NCI-H526 treated with DMSO at 0.1 percent for 48 hours (cell line): ENCODE measurements around the gene NTM.

Experiments
- DNase-seq: peaks from one replicate; lab custom pipeline; 2025; lab: John Stamatoyannopoulos, UW

The NTM gene

GRCh38 chr11:131644204-131644795 is 273.9 kb downstream of the NTM start:
- no peak for DNase-seq

- DNase-seq, result no peak
These were observed 274.8 kb downstream of the NTM start for GRCh38 chr11:131645237-131645636.

DNA sequence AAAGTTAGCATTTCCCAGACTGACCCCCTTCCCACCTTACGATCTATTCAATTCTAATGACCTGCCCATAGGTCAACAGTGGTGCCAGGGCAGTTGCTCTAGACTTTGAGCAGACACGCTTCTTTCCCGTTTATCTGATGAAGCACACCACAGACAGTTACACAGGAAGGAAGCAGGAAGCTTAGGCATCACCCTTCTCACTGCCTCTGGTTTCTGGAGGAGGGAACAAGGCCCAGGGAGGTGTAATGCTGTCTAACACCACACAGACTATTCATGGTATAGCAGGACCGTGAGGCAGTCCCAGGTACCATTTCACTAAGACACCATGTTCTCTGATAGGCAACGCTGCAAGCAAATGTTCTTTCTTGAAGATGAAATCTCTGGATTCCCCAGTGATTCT is 279.4 kb downstream of the NTM start:
- DNase-seq, result no peak

- DNase-seq, result no peak
These were observed 281.8 kb downstream of the NTM start for GRCh38 chr11:131652231-131652630.

DNA sequence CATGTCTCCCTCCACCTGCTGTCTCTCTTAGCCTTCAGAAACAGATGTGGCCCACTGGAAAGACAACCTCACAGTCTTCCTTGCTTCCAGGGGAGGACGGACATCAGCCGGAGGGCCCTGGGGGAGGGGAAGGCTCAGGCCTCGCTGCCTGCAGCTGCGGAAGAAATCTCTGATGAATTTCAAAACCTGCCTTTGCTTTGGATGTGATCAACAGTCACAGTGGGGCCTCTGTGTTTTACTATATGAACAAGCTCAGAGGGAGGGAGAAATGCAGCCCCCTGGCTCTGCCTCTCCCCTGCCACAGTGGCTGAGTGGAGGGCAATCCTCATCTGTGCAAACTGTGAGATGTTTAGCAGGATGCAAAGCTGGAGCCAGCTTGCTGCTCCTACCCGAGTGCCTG is 282.8 kb downstream of the NTM start:
- no peak for DNase-seq

DNA sequence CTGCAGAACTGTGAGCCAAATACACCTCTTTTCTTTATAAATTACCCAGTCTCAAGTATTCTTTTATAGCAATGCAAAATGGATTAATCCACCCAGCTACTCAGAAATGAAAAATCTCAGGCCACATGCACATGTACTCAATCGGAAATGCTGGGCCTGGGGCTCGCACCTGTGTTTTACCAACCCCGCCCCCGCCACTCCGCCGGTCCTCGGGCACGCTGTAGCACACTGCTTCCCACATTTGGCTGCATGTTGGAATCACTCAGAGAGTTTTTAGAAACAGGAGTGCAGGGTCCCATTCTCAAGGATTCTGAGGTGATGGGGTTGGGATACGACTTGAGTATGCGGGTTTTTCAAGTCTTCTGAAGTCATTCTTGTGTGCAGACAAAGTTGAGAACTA is 284.4 kb downstream of the NTM start:
- DNase-seq, result no peak

DNA sequence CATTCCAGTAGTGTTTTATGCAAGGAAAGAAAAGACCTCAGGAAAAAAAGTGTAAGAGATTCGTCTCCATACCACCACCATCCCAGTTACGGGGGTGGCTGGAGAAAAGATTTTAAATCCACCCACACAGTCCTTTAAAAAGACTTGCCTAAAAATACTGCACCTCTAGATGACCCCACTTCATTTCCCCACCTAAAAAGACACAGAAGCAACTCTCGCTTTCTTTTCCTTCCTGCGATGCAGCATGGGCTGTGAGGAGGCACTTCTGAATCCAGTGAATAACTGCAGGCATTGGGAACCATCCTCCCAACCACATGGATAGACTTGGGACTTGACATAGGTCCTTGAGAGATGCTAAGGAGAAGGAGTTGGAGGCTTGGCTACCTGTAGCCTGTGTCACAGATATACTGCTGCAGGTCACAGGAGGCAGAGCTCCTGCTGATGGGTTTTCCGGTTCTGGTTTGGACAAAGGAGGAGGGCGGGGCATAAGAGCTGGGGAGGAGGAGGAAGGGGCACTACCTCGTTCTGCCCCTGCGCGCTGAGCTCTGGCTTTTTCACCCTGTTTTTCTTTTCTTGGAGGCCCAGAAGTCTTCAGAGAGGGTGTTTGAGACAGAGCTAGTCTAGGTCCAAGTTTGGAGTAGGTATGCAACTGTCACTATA is 285.9 kb downstream of the NTM start:
- no peak for DNase-seq

DNA sequence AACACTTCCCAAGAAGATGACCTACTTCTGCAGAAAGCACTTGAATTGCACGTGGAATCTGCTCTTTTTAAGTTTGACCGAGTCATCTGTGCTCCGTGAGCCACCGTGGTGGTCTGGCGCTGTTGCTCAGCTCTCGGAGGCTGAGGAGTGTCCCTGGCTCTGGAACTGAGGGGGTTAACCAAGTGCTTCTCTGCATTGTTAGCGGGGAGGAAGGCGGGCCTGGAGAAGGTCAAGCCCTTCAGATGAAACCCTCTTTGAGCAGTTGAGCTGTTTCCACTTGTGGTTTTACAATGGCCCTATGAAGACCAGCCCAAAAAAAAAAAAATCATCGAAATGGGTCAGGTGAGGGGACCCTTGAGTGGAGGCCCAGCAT is 286.4 kb downstream of the NTM start:
- no peak for DNase-seq

GRCh38 chr11:131658414-131658813 is 288.0 kb downstream of the NTM start:
- no peak for DNase-seq

GRCh38 chr11:131658952-131659351 is 288.5 kb downstream of the NTM start:
- DNase-seq, result no peak

DNA sequence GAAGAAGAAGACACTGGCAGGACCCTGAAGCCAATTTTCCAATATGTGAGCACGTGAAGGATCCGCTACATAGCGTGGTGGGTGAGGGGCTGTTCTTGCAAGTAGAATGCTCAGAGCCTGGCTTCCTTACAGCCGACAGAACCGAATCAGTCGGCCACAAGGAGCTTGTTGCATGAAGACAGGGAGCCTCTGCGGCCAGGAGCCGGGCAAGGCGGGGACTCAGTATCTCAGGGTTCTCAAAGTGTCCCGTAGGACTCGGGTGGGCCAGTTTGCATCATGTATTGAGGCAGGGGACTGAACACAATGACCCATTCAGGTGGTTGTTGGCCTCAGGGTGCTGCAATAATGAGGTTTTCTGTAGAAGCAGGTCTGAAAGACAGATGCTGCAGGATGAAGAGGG is 289.5 kb downstream of the NTM start:
- DNase-seq, result no peak

GRCh38 chr11:131661132-131661531 is 290.7 kb downstream of the NTM start:
- DNase-seq, result no peak

- no peak for DNase-seq
These were observed 292.0 kb downstream of the NTM start for GRCh38 chr11:131662317-131662972.

GRCh38 chr11:131662993-131663392 is 292.6 kb downstream of the NTM start:
- no peak for DNase-seq

GRCh38 chr11:131663405-131664200 is 293.2 kb downstream of the NTM start:
- DNase-seq, result no peak

DNA sequence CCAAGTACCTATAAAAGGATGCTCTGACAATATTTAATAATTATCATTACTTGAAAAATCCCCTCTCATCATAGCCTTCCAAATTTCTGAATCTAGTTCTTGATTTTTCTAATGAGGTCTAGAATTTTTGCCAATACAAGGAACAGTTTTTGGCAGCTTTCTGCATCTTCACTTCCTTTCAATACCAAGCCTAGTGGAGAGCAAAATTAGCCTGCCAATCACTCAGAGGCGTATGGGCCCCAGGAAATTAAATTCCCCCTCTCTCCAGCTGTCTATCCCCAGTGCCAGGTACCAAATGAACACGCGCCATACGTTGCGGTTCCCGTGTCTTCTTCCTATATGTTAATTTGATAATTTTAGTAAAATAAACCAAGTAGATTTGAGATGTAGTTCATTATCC is 293.9 kb downstream of the NTM start:
- DNase-seq, result no peak

GRCh38 chr11:131664816-131665215 is 294.4 kb downstream of the NTM start:
- no peak for DNase-seq

DNA sequence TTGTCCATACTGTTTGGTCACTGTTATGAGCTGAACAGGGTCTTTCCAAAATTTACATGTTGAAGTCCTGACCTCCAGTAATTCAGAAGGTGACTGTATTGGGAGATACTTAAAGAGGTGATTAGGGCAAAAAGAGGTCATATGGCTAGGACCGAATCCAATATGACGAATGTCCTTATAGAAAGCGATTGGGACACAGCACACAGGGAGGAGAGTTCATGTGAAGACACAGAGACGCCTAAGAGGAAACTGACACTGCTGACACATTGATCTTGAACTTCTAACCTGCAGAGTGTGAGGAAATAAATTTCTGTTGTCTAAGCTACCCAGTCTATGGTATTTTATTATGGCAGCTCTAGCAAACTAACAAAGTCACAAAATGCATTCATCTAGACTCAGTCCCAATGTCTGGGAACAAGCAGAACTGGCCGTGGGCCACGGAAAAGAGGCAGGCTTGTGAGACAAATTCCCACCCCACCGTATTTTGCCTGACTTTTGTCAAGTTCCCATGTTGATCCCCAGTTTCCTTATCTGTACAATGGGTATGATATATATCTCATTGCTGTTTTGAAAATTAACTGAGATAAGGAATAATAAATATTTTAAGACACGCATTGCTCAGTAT is 295.0 kb downstream of the NTM start:
- DNase-seq, result no peak

- DNase-seq, result no peak
These were observed 295.6 kb downstream of the NTM start for GRCh38 chr11:131666006-131666405.

DNA sequence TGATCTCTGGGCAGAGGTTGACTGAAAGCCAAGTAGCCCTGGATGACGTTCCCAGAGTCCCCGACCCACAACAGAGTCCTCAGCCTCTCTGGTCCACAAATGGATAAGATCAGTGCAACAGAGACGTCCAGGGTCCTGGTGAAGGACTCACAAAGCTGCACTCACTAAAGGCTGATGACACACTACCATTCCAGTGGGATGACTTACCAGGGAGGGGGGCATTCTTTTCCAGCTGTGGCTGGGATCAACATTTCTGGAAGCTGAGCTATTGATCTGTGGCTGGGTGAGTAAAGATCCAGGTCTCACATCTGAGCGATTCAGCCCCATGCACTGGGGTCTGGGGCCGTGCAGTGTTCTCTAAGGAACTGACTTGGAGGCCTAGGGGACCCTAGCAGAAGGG is 296.2 kb downstream of the NTM start:
- no peak for DNase-seq

GRCh38 chr11:131667566-131667965 is 297.2 kb downstream of the NTM start:
- no peak for DNase-seq
